Transverse colon (tissue), 4 donors: ENCODE measurements around the gene UBXN1. TPM values are rescaled to one million over a fixed set of nuclear protein-coding genes. Genes with fewer than 3 reads are reported as not detected.
"Not testable (repeated sequence)": the region's sequence is repeated elsewhere in the genome, so short reads cannot be mapped to it uniquely, and the experiment has no call there.

ENCODE experiments used
- DNase-seq: peaks from one replicate; pipeline ENCODE4 v3.0.0-alpha.2; 2019
- H3K27ac ChIP-seq, 4 donors: fragments of 200-600 bp; sonication (generic); 2 replicates each; pipeline ENCODE4 v1.5.1; 2016 to 2018; ENCODE audit warnings: inconsistent platforms in 4 of 4
- H3K27me3 ChIP-seq: fragments of 200-600 bp; sonication (generic); 2 replicates; pipeline ENCODE4 v1.5.1; 2017; ENCODE audit warnings: inconsistent platforms
- H3K36me3 ChIP-seq, 4 donors: fragments of 200-600 bp; sonication (generic); 2 replicates each; pipeline ENCODE4 v1.5.1; 2017 to 2019; ENCODE audit warnings: inconsistent platforms in 4 of 4
- H3K4me1 ChIP-seq, 4 donors: fragments of 200-600 bp; sonication (generic); 2 replicates each; pipeline ENCODE4 v1.5.1; 2017 to 2020; ENCODE audit warnings: inconsistent platforms in 4 of 4
- H3K4me3 ChIP-seq, 4 donors: fragments of 200-600 bp; sonication (generic); 1 replicate in 1 of 4; 2 replicates in 3 of 4; pipeline versions ENCODE4 v1.5.1 to v1.6.1; 2017 to 2019; ENCODE audit warnings: inconsistent platforms in 4 of 4
- H3K9me3 ChIP-seq, 2 donors: fragments of 200-600 bp; sonication (generic); 2 replicates each; pipeline ENCODE4 v1.5.1; 2017 to 2019; ENCODE audit warnings: inconsistent platforms in 2 of 2
- EP300 ChIP-seq: sonication (generic); formaldehyde crosslinking; IDR thresholded peaks from one replicate; pipeline ENCODE4 v1.6.1; 2017; ENCODE audit warnings: antibody characterized with exemption, low read depth
- POLR2A ChIP-seq: fragments of 450-650 bp; IDR thresholded peaks from one replicate; pipeline ENCODE4 v1.6.1; 2016; ENCODE audit warnings: antibody characterized with exemption, mild to moderate bottlenecking, moderate library complexity
- POLR2AphosphoS5 ChIP-seq, 3 donors: sonication (generic); formaldehyde crosslinking; IDR thresholded peaks; one replicate each; pipeline ENCODE4 v1.6.1; 2016; ENCODE audit warnings: antibody characterized with exemption in 3 of 3
- WGBS, 2 donors: methylation state at CpG; one replicate each; pipeline ENCODE4 v1.1.5; 2018; ENCODE audit warnings: low coverage in 1 of 2; 5-methylcytosine and 5-hydroxymethylcytosine counted together
- in situ Hi-C, 4 donors: fragments of 200-750 bp; cut with MboI; loops; one replicate each; pipeline versions ENCODE4 v1.15.0 to v1.15.1; 2017; ENCODE audit warnings: low sequenced_read_pairs in 3 of 4, low pct_ligation_motif_present in 1 of 4, low pct_unique_long_range_greater_than_20kb in 1 of 4
- intact Hi-C: fragments of 100-400 bp; cut with DNase I; formaldehyde crosslinking; loops from one replicate; pipeline ENCODE4 v1.15.1; 2023; ENCODE audit warnings: low total_unique reads
- total RNA-seq, 4 donors: library from RNA; depleted of rRNA; stranded (reverse); fragments of >200 nt; gene quantifications; one replicate each; pipeline ENCODE4 v1.1.0, GENCODE V29; 2016
- TF ChIP-seq, protein P1 (sequence below), 5 experiments: fragments of 200-600 bp in 3 of 5; fragments of 450-650 bp in 2 of 5; sonication (generic) in 3 of 5; IDR thresholded peaks; 1 replicate in 2 of 5; 2 replicates in 3 of 5; pipeline ENCODE4 v1.5.1; 2016 to 2017; ENCODE audit warnings: antibody characterized with exemption in 5 of 5, inconsistent platforms in 3 of 5, mild to moderate bottlenecking in 2 of 5, moderate library complexity in 1 of 5

The UBXN1 gene
- total RNA-seq, 4 donors from 2014 or later: 129 to 219 (median 142) TPM

- TF ChIP-seq, protein P1, sequence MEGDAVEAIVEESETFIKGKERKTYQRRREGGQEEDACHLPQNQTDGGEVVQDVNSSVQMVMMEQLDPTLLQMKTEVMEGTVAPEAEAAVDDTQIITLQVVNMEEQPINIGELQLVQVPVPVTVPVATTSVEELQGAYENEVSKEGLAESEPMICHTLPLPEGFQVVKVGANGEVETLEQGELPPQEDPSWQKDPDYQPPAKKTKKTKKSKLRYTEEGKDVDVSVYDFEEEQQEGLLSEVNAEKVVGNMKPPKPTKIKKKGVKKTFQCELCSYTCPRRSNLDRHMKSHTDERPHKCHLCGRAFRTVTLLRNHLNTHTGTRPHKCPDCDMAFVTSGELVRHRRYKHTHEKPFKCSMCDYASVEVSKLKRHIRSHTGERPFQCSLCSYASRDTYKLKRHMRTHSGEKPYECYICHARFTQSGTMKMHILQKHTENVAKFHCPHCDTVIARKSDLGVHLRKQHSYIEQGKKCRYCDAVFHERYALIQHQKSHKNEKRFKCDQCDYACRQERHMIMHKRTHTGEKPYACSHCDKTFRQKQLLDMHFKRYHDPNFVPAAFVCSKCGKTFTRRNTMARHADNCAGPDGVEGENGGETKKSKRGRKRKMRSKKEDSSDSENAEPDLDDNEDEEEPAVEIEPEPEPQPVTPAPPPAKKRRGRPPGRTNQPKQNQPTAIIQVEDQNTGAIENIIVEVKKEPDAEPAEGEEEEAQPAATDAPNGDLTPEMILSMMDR (IDR thresholded peaks at IDR 0.05): no peak
- TF ChIP-seq EP300 (no peak), POLR2A (no peak), POLR2AphosphoS5 (IDR thresholded peaks at IDR 0.05) (no peak)
- intact Hi-C loops: no loop called here
- Histone ChIP-seq H3K4me3 (no peak overlapping the region), H3K27ac (no peak overlapping the region), H3K36me3 (no peaks in the 10 kb centered on the region), H3K9me3 (no peaks in the 10 kb centered on the region), H3K4me1 (peaks cover 5 to 12% (median 8%) of the 10 kb centered on the region in 4 donors), H3K27me3 (no peaks in the 10 kb centered on the region)
- WGBS, 2 donors: 67 to 71% methylated on average over 5 of the region's 5 CpGs
- DNase-seq: no peak
- in situ Hi-C loops: no loop called here
Observed at GRCh38 chr11:62656796-62657429, 22.0 kb downstream of the UBXN1 start.

DNA sequence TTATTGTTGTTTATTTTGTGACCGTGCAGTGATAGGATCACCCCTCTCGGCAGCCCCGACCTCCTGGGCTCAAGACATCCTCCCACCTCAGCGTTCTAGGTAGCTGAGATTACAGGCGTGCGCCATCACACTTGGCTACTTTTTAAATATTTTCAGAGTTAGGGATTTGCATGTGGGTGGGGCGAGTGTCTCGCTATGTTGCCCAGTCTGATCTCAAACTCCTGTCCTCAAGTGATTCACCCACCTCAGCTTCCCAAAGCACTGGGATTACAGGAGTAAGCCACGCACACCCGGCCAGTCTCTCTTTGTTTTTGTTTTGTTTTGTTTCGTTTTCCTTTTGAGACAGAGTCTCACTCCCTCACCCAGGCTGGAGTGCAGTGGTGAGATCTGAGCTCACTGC, 24.6 kb downstream of the UBXN1 start:
- Histone ChIP-seq H3K4me1 (peaks cover 9 to 19% (median 12%) of the 10 kb centered on the region in 4 donors), H3K36me3 (peaks cover 0 to 5% (median 0%) of the 10 kb centered on the region in 4 donors), H3K27me3 (no peaks in the 10 kb centered on the region), H3K9me3 (no peaks in the 10 kb centered on the region), H3K27ac (no peak overlapping the region), H3K4me3 (no peak overlapping the region)
- TF ChIP-seq, protein P1 (IDR thresholded peaks at IDR 0.05): no peak
- no peak for TF ChIP-seq POLR2A
- no peak for TF ChIP-seq POLR2AphosphoS5 (IDR thresholded peaks at IDR 0.05)
- no peak for TF ChIP-seq EP300
- DNase-seq: no peak
- intact Hi-C loops: no loop called here
- in situ Hi-C loops: no loop called here
- 79 to 87% methylated on average over 4 to 11 of the region's 11 CpGs for WGBS, 2 donors

- Histone ChIP-seq H3K4me3 (peak overlapping the region; percentile 67 to 98 (median 80)), H3K9me3 (no peaks in the 10 kb centered on the region), H3K4me1 (peaks cover 9 to 19% (median 12%) of the 10 kb centered on the region in 4 donors), H3K27ac (peak overlapping the region; percentile 92 to 97 (median 94)), H3K36me3 (peaks cover 0 to 5% (median 3%) of the 10 kb centered on the region in 4 donors), H3K27me3 (no peaks in the 10 kb centered on the region)
- WGBS, 2 donors: 39 to 50% methylated on average over 8 to 9 of the region's 16 CpGs
- DNase-seq: no peak
- no peak for TF ChIP-seq POLR2A
- no peak for TF ChIP-seq POLR2AphosphoS5 (IDR thresholded peaks at IDR 0.05)
- TF ChIP-seq, protein P1 (IDR thresholded peaks at IDR 0.05): no peak
- no peak for TF ChIP-seq EP300
- in situ Hi-C loops (no loop called here), intact Hi-C loops (no loop called here)
Observed at GRCh38 chr11:62652161-62653006, 26.5 kb downstream of the UBXN1 start.

- in situ Hi-C loops, H3K36me3 ChIP-seq, H3K9me3 ChIP-seq, intact Hi-C loops, H3K27me3 ChIP-seq, DNase-seq, H3K4me3 ChIP-seq, H3K27ac ChIP-seq: not testable (repeated sequence)
- H3K4me1 ChIP-seq: peaks cover 16 to 31% (median 24%) of the 10 kb centered on the region in 4 donors
- WGBS, 2 donors: 88 to 95% methylated on average over 8 to 12 of the region's 12 CpGs
Observed at GRCh38 chr11:62650283-62650682, 28.6 kb downstream of the UBXN1 start.
